H1 (cell line): Measurements from ENCODE around the gene ACER1. TPM values are rescaled to one million over a fixed set of nuclear protein-coding genes. Genes with fewer than 3 reads are reported as not detected.
"Not testable (repeated sequence)": the region's sequence is repeated elsewhere in the genome, so short reads cannot be mapped to it uniquely, and the experiment has no call there.

ENCODE experiments used
- CTCF ChIA-PET: fragments of 300-600 bp; sonication (Branson Sonifier 250); formaldehyde crosslinking; loops from one replicate; lab custom pipeline; 2021; ENCODE audit not compliant: partially characterized antibody; lab: Charles Lee
- POLR2A ChIA-PET: fragments of 300-600 bp; sonication (Branson Sonifier 250); formaldehyde crosslinking; loops from one replicate; lab custom pipeline; 2021; ENCODE audit warnings: inconsistent platforms; ENCODE audit not compliant: partially characterized antibody; lab: Charles Lee
- DNase-seq, 2 experiments: peaks; one replicate each; pipeline versions ENCODE4 v3.0.0 to v3.0.0-alpha.2; 2010 to 2022; ENCODE audit warnings: low spot score in 2 of 2, low read depth in 1 of 2, mixed read lengths in 1 of 2
- FAIRE-seq: peaks from 2 replicates; lab custom pipeline; 2011; peaks lifted over from hg19 to GRCh38; lab: Jason Lieb, UNC
- H2AFZ ChIP-seq: 2 replicates; pipeline ENCODE4 v1.8.1; 2012; ENCODE audit warnings: low read length, inconsistent platforms
- H2AK5ac ChIP-seq: 2 replicates; pipeline ENCODE4 v1.6.1; 2013; ENCODE audit warnings: low read depth, low read length
- H2BK120ac ChIP-seq: replicated peaks from 2 replicates; pipeline ENCODE3; 2013; ENCODE audit warnings: low read depth, low read length, inconsistent platforms
- H2BK12ac ChIP-seq: 2 replicates; pipeline ENCODE4 v1.6.1; 2013; ENCODE audit warnings: low read depth, low read length
- H2BK15ac ChIP-seq: 2 replicates; pipeline ENCODE4 v1.6.1; 2013; ENCODE audit warnings: low read length
- H2BK20ac ChIP-seq: 2 replicates; pipeline ENCODE4 v1.6.1; 2013; ENCODE audit warnings: low read length
- H2BK5ac ChIP-seq: 2 replicates; pipeline ENCODE4 v1.6.1; 2013; ENCODE audit warnings: low read depth, low read length
- H3K14ac ChIP-seq: 2 replicates; pipeline ENCODE4 v1.6.1; 2013; ENCODE audit warnings: inconsistent platforms; ENCODE audit not compliant: insufficient read length
- H3K18ac ChIP-seq: 2 replicates; pipeline ENCODE4 v1.6.1; 2013; ENCODE audit warnings: low read length; ENCODE audit errors: extremely low read depth
- H3K23ac ChIP-seq: 2 replicates; pipeline ENCODE4 v1.6.1; 2013; ENCODE audit warnings: inconsistent platforms; ENCODE audit not compliant: insufficient read length
- H3K23me2 ChIP-seq: 2 replicates; pipeline ENCODE4 v1.6.1; 2013; ENCODE audit warnings: low read depth, low read length
- H3K27ac ChIP-seq: 2 replicates; pipeline ENCODE4 v1.6.1; 2011; ENCODE audit warnings: low read depth, low read length, inconsistent platforms
- H3K27me3 ChIP-seq, 4 experiments: replicated peaks in 1 of 4; 1 replicate in 1 of 4; 2 replicates in 3 of 4; pipeline versions ENCODE4 v1.6.1 to v1.8.1; 2011 to 2013; ENCODE audit warnings: low read length in 3 of 4, mild to moderate bottlenecking in 3 of 4, inconsistent platforms in 2 of 4, mixed read lengths in 2 of 4, moderate library complexity in 1 of 4; ENCODE audit not compliant: control insufficient read depth in 3 of 4, insufficient read depth in 3 of 4; ENCODE audit errors: extremely low read depth in 1 of 4
- H3K36me3 ChIP-seq, 4 experiments: 2 replicates each; pipeline versions ENCODE4 v1.6.1 to v1.8.1; 2011 to 2013; ENCODE audit warnings: mild to moderate bottlenecking in 4 of 4, low read length in 3 of 4, moderate library complexity in 2 of 4, control low read depth in 1 of 4, inconsistent platforms in 1 of 4; ENCODE audit not compliant: insufficient read depth in 4 of 4, control insufficient read depth in 2 of 4
- H3K4ac ChIP-seq: replicated peaks from 2 replicates; pipeline ENCODE3; 2013; ENCODE audit warnings: low read length, low read depth, mixed read lengths, inconsistent platforms; ENCODE audit not compliant: insufficient read length
- H3K4me1 ChIP-seq, 4 experiments: replicated peaks in 1 of 4; 1 replicate in 1 of 4; 2 replicates in 3 of 4; pipeline versions ENCODE4 v1.6.1 to v1.8.1; 2011 to 2013; ENCODE audit warnings: low read length in 3 of 4, inconsistent platforms in 2 of 4, mixed read lengths in 1 of 4; ENCODE audit not compliant: insufficient read depth in 4 of 4, control insufficient read depth in 3 of 4
- H3K4me2 ChIP-seq, 2 experiments: 2 replicates each; pipeline versions ENCODE4 v1.6.1 to v1.8.1; 2011 to 2013; ENCODE audit warnings: low read depth in 2 of 2, low read length in 2 of 2, control low read depth in 1 of 2, inconsistent platforms in 1 of 2, mild to moderate bottlenecking in 1 of 2; ENCODE audit not compliant: insufficient read depth in 1 of 2
- H3K4me3 ChIP-seq, 4 experiments: fragments of 200-600, 300-600 bp in 1 of 4; sonication (generic), shearing (Covaris generic), sonication (Bioruptor Twin) in 1 of 4; 2 replicates each; pipeline versions ENCODE4 v1.5.1 to v1.8.1; 2011 to 2016; ENCODE audit warnings: low read length in 4 of 4, low read depth in 3 of 4, control low read depth in 2 of 4, inconsistent platforms in 2 of 4, mild to moderate bottlenecking in 2 of 4, mixed read lengths in 1 of 4, moderate library complexity in 1 of 4; ENCODE audit not compliant: insufficient read depth in 2 of 4; ENCODE audit errors: extremely low read depth in 1 of 4
- H3K56ac ChIP-seq: replicated peaks from 2 replicates; pipeline ENCODE3; 2013; ENCODE audit warnings: low read depth, mild to moderate bottlenecking, mixed read lengths, low read length, inconsistent platforms; ENCODE audit not compliant: insufficient read length
- H3K79me1 ChIP-seq: 2 replicates; pipeline ENCODE4 v1.6.1; 2013; ENCODE audit warnings: low read depth, low read length, control low read depth
- H3K79me2 ChIP-seq, 2 experiments: 2 replicates each; pipeline versions ENCODE4 v1.6.1 to v1.8.1; 2012 to 2013; ENCODE audit warnings: low read length in 2 of 2, mild to moderate bottlenecking in 2 of 2, inconsistent platforms in 1 of 2; ENCODE audit not compliant: insufficient read depth in 2 of 2, control insufficient read depth in 1 of 2
- H3K9ac ChIP-seq, 4 experiments: replicated peaks in 1 of 4; 1 replicate in 1 of 4; 2 replicates in 3 of 4; pipeline versions ENCODE4 v1.6.1 to v1.8.1; 2011 to 2013; ENCODE audit warnings: low read depth in 3 of 4, low read length in 3 of 4, control low read depth in 2 of 4, mild to moderate bottlenecking in 2 of 4, moderate library complexity in 2 of 4, inconsistent platforms in 1 of 4; ENCODE audit errors: extremely low read depth in 1 of 4
- H3K9me3 ChIP-seq, 2 experiments: 2 replicates each; pipeline versions ENCODE4 v1.6.1 to v1.8.1; 2012 to 2013; ENCODE audit warnings: mild to moderate bottlenecking in 2 of 2, moderate library complexity in 2 of 2, control low read depth in 1 of 2, inconsistent platforms in 1 of 2, low read depth in 1 of 2, low read length in 1 of 2, mixed read lengths in 1 of 2; ENCODE audit not compliant: insufficient read depth in 2 of 2
- H4K20me1 ChIP-seq, 2 experiments: replicated peaks in 1 of 2; 2 replicates each; pipeline versions ENCODE3 to v1.8.1; 2011 to 2013; ENCODE audit warnings: inconsistent platforms in 2 of 2, low read length in 2 of 2, mild to moderate bottlenecking in 1 of 2; ENCODE audit not compliant: insufficient read depth in 2 of 2, control insufficient read depth in 1 of 2
- H4K5ac ChIP-seq: 2 replicates; pipeline ENCODE4 v1.6.1; 2013; ENCODE audit warnings: low read length, low read depth, mixed read lengths, inconsistent platforms; ENCODE audit not compliant: insufficient read length
- H4K8ac ChIP-seq: 2 replicates; pipeline ENCODE4 v1.8.0; 2013; ENCODE audit warnings: mild to moderate bottlenecking, moderate library complexity, low read length, inconsistent platforms; ENCODE audit not compliant: insufficient read depth; ENCODE audit errors: extremely low read depth
- H4K91ac ChIP-seq: replicated peaks from 2 replicates; pipeline ENCODE3; 2013; ENCODE audit warnings: low read length, mixed read lengths, inconsistent platforms; ENCODE audit not compliant: insufficient read length
- WGBS, 2 experiments: shearing (Covaris generic) in 1 of 2; methylation state at CpG; one replicate each; pipeline versions ENCODE4 v1.1.6 to v1.1.7; 2013 to 2015; ENCODE audit warnings: low lambda C conversion rate in 2 of 2, mixed read lengths in 2 of 2, inconsistent platforms in 1 of 2, low coverage in 1 of 2, missing lambda C conversion rate in 1 of 2; ENCODE audit not compliant: insufficient replicate concordance in 2 of 2, insufficient coverage in 1 of 2, insufficient read length in 1 of 2; ENCODE audit errors: extremely low coverage in 1 of 2, missing lambda C conversion rate in 1 of 2; 5-methylcytosine and 5-hydroxymethylcytosine counted together
- polyA plus RNA-seq, 7 experiments: library from polyadenylated mRNA; depleted of rRNA in 3 of 7; stranded (reverse) in 5 of 7; unstranded in 2 of 7; fragments of >200 nt in 5 of 7; fragments of 200-250 nt in 2 of 7; gene quantifications; 1 replicate in 5 of 7; 2 replicates in 1 of 7; 4 replicates in 1 of 7; pipeline versions ENCODE4 v1.2.1 to v1.2.3, GENCODE V29; 2011 to 2013; ENCODE audit warnings: missing spikeins in 2 of 7, mixed read lengths in 2 of 7
- total RNA-seq: library from RNA; stranded (reverse); fragmentation: NEBNext Ultra II Directional; extraction: Animal tissue kit (Norgen Biotek cat#: 25700); gene quantifications from 2 replicates; pipeline ENCODE4 v1.2.1, GENCODE V29; 2021

ACER1 gene
- total and polyA plus RNA-seq, 2 of the 8 experiments (the other 6 are each of a cell fraction or from before 2014, with no cell fraction given), result 0.05 TPM; not detected in 1

- H3K79me1 ChIP-seq, H2BK15ac ChIP-seq, H2BK5ac ChIP-seq, H2BK120ac ChIP-seq, H2AK5ac ChIP-seq, H3K36me3 ChIP-seq, H3K79me2 ChIP-seq, H4K5ac ChIP-seq, H4K8ac ChIP-seq, H3K23ac ChIP-seq, H3K27ac ChIP-seq, H3K14ac ChIP-seq, H3K56ac ChIP-seq, H3K9ac ChIP-seq, H2BK12ac ChIP-seq, H3K4me1 ChIP-seq, FAIRE-seq, H2BK20ac ChIP-seq, POLR2A ChIA-PET, H3K18ac ChIP-seq, H3K4me2 ChIP-seq, DNase-seq, H3K23me2 ChIP-seq, H4K20me1 ChIP-seq, H3K27me3 ChIP-seq, H3K4ac ChIP-seq, H4K91ac ChIP-seq, H2AFZ ChIP-seq, H3K4me3 ChIP-seq: not testable (repeated sequence)
- peaks cover 0 to 10% of the 10 kb centered on the region in 2 experiments; a peak in 2 of 4 replicates for H3K9me3 ChIP-seq
- CTCF ChIA-PET, result interaction anchor here (1.9 kb wide), 1 partner anchor 95 kb away, joined by 4 read pairs; no protein-coding TSS in a partner anchor
- 88% methylated on average over 10 of the region's 46 CpGs; no CpG with 5 or more reads in 1 of the 2 experiments for WGBS, 2 experiments
Measured at GRCh38 chr19:6355321-6356040, 22.1 kb upstream of the ACER1 start.
